CD4-positive, alpha-beta memory T cell (primary cell): ENCODE results near the gene RNASE13. TPM values are rescaled to one million over a fixed set of nuclear protein-coding genes. Genes with fewer than 3 reads are reported as not detected.

ENCODE experiments used
- CTCF ChIA-PET: fragments of 350-600 bp; sonication (Branson Sonifier 250); formaldehyde crosslinking; loops from one replicate; lab custom pipeline; 2021; ENCODE audit warnings: inconsistent platforms; ENCODE audit not compliant: partially characterized antibody; lab: Charles Lee
- POLR2A ChIA-PET: fragments of 350-600 bp; sonication (Branson Sonifier 250); formaldehyde crosslinking; loops from one replicate; lab custom pipeline; 2021; ENCODE audit not compliant: partially characterized antibody; lab: Charles Lee
- DNase-seq, 5 donors: peaks; one replicate each; pipeline versions ENCODE4 v3.0.0 to v3.0.0-alpha.2; 2020 to 2022; ENCODE audit warnings: mixed read lengths in 1 of 5
- H3K27ac ChIP-seq: one replicate; pipeline ENCODE4 v1.7.0; 2013; ENCODE audit warnings: low read depth, low read length
- H3K27me3 ChIP-seq: 2 replicates; pipeline ENCODE4 v1.7.0; 2013; ENCODE audit warnings: mild to moderate bottlenecking, low read length, moderate library complexity; ENCODE audit not compliant: insufficient read depth
- H3K36me3 ChIP-seq: 2 replicates; pipeline ENCODE4 v1.7.0; 2013; ENCODE audit warnings: mild to moderate bottlenecking, low read length, moderate library complexity; ENCODE audit not compliant: insufficient read depth
- H3K4me1 ChIP-seq: 2 replicates; pipeline ENCODE4 v1.7.0; 2013; ENCODE audit warnings: mild to moderate bottlenecking, low read length, moderate library complexity; ENCODE audit not compliant: insufficient read depth
- H3K4me3 ChIP-seq, 2 donors: one replicate each; pipeline ENCODE4 v1.7.0; 2013; ENCODE audit warnings: low read length in 2 of 2, mild to moderate bottlenecking in 1 of 2
- H3K9me3 ChIP-seq, 2 donors: one replicate each; pipeline ENCODE4 v1.7.0; 2013; ENCODE audit warnings: low read length in 2 of 2, control low read depth in 1 of 2; ENCODE audit not compliant: control insufficient read depth in 1 of 2
- H3K27ac Mint-ChIP-seq, 7 donors: one replicate each; pipeline ENCODE4 v1.8.0; 2020 to 2021; ENCODE audit warnings: mixed read lengths in 7 of 7, mild to moderate bottlenecking in 6 of 7, inconsistent platforms in 3 of 7, moderate library complexity in 3 of 7
- H3K27me3 Mint-ChIP-seq, 2 donors: one replicate each; pipeline ENCODE4 v1.8.0; 2020 to 2021; ENCODE audit warnings: mixed read lengths in 2 of 2
- H3K36me3 Mint-ChIP-seq, 2 donors: one replicate each; pipeline ENCODE4 v1.8.0; 2020 to 2021; ENCODE audit warnings: mixed read lengths in 2 of 2, inconsistent platforms in 1 of 2, mild to moderate bottlenecking in 1 of 2
- H3K4me1 Mint-ChIP-seq, 4 donors: one replicate each; pipeline ENCODE4 v1.8.0; 2020 to 2021; ENCODE audit warnings: mixed read lengths in 4 of 4, mild to moderate bottlenecking in 1 of 4
- H3K4me3 Mint-ChIP-seq, 8 donors: one replicate each; pipeline ENCODE4 v1.8.0; 2020 to 2021; ENCODE audit warnings: mixed read lengths in 8 of 8, mild to moderate bottlenecking in 7 of 8, moderate library complexity in 6 of 8, inconsistent platforms in 3 of 8
- H3K9me3 Mint-ChIP-seq, 8 donors: one replicate each; pipeline ENCODE4 v1.8.0; 2020 to 2021; ENCODE audit warnings: mixed read lengths in 8 of 8, mild to moderate bottlenecking in 5 of 8, inconsistent platforms in 3 of 8, moderate library complexity in 1 of 8
- intact Hi-C: fragments of 100-400 bp; cut with micrococcal nuclease; formaldehyde crosslinking; loops from one replicate; pipeline ENCODE4 v1.15.1; 2023
- polyA plus RNA-seq, 2 donors: library from polyadenylated mRNA; unstranded; fragments of 300-500 nt; fragmentation: Illumina TruSeq; gene quantifications; one replicate each; pipeline ENCODE4 v1.2.3, GENCODE V29; 2021
- total RNA-seq, 2 experiments: library from RNA; stranded (reverse); gene quantifications; one replicate each; pipeline ENCODE4 v1.2.3, GENCODE V29; 2021

The RNASE13 gene
- total and polyA plus RNA-seq, 4 experiments from 2014 or later = not detected

DNA sequence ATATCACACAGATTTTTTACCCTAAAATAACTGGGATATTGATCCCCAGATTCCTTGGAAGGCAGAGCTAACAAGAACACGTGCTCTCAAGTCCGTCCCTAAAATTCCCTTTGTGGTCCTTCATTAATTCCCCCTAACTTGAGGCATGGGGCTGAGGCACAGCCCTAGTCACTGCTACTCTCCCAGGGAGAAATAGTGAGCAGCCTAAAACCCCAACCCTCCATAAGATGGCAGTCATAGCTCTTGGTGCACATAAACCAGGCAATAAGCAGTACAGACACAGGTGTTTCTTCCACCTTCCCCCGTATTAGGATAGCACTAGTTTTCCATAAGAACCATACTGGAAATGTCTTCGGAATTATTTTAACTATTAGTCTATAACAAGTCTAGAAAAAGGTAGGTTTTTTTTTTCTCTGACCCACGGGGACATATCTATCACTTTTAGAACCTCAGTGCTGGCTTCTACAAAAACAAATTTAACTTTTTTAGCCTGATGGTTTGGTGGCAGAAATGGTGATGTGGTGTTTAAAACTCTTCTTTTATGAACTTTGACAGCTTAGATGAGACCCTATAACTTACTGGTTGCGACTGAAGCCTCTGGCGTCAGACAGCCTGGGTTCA, 32.4 kb upstream of the RNASE13 start:
- Histone ChIP-seq H3K27ac (no peak overlapping the region), H3K36me3 (no peaks in the 10 kb centered on the region), H3K27me3 (peaks cover 41% of the 10 kb centered on the region), H3K4me3 (no peak overlapping the region), H3K9me3 (no peaks in the 10 kb centered on the region), H3K4me1 (peaks cover 32% of the 10 kb centered on the region)
- CTCF ChIA-PET = interaction anchor here (0.8 to 4.8 kb wide), 11 partner anchors 13 to 52 kb away, joined by 3 to 119 read pairs (median 13); partner anchors contain the start of gene TMEM253
- H3K27ac Mint-ChIP-seq = peak overlapping the region in 1 of 7 donors; percentile 3
- no peak overlapping the region for H3K4me3 Mint-ChIP-seq
- H3K27me3 Mint-ChIP-seq = peaks cover 50 to 52% of the 10 kb centered on the region in 2 donors
- POLR2A ChIA-PET = interaction anchor here (0.9 kb wide), 1 partner anchor 38 kb away, joined by 3 read pairs; no protein-coding TSS in a partner anchor
- intact Hi-C loops = no loop called here
- no peaks in the 10 kb centered on the region for H3K9me3 Mint-ChIP-seq
- H3K36me3 Mint-ChIP-seq = no peaks in the 10 kb centered on the region
- peaks cover 18 to 35% (median 29%) of the 10 kb centered on the region in 4 donors for H3K4me1 Mint-ChIP-seq
- peak in 2 of 5 donors; percentile 22 to 25 for DNase-seq

- Histone ChIP-seq H3K27ac (no peak overlapping the region), H3K4me1 (peaks cover 2% of the 10 kb centered on the region), H3K36me3 (no peaks in the 10 kb centered on the region), H3K4me3 (no peak overlapping the region), H3K27me3 (peaks cover 10% of the 10 kb centered on the region), H3K9me3 (no peaks in the 10 kb centered on the region)
- POLR2A ChIA-PET = no interaction called here
- H3K36me3 Mint-ChIP-seq = no peaks in the 10 kb centered on the region
- peaks cover 1 to 3% (median 2%) of the 10 kb centered on the region in 4 donors for H3K4me1 Mint-ChIP-seq
- peaks cover 36 to 45% of the 10 kb centered on the region in 2 donors for H3K27me3 Mint-ChIP-seq
- H3K27ac Mint-ChIP-seq = no peak overlapping the region
- H3K9me3 Mint-ChIP-seq = no peaks in the 10 kb centered on the region
- DNase-seq = no peak
- CTCF ChIA-PET = interaction anchor here (2.7 to 3.6 kb wide), 3 partner anchors 30 to 48 kb away, joined by 16 read pairs; no protein-coding TSS in a partner anchor
- H3K4me3 Mint-ChIP-seq = no peak overlapping the region
- intact Hi-C loops = no loop called here
Measured at GRCh38 chr14:21063479-21063878, 28.9 kb upstream of the RNASE13 start.

DNA sequence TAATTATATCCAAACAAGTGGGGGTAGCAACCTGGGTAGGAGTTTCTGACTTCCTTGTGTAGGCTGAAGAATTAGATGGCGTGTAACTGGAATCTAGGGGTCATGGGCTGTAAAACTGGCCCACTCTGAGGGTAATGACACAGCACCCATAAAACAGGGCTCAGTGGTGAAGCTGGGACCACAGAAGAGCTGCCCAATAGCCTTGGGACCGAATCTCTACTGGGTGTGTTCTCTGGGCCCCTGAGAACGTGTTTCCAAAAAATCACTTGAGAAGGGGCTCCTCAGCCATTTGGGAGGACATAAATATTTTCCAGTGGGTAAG, 26.7 kb upstream of the RNASE13 start:
- Histone ChIP-seq H3K27ac (no peak overlapping the region), H3K36me3 (no peaks in the 10 kb centered on the region), H3K4me1 (no peaks in the 10 kb centered on the region), H3K9me3 (no peaks in the 10 kb centered on the region), H3K27me3 (no peaks in the 10 kb centered on the region), H3K4me3 (no peak overlapping the region)
- no peak for DNase-seq
- Mint-ChIP-seq H3K4me3 (no peak overlapping the region), H3K27ac (no peak overlapping the region), H3K4me1 (no peaks in the 10 kb centered on the region), H3K36me3 (no peaks in the 10 kb centered on the region), H3K9me3 (no peaks in the 10 kb centered on the region), H3K27me3 (peaks cover 28 to 34% of the 10 kb centered on the region in 2 donors)
- intact Hi-C loops = no loop called here
- ChIA-PET CTCF (interaction anchor here (0.7 to 3.6 kb wide), 4 partner anchors 32 to 46 kb away, joined by 3 to 16 read pairs (median 16); no protein-coding TSS in a partner anchor), POLR2A (interaction anchor here (1.5 kb wide), 1 partner anchor 10 kb away, joined by 3 read pairs; no protein-coding TSS in a partner anchor)

DNA sequence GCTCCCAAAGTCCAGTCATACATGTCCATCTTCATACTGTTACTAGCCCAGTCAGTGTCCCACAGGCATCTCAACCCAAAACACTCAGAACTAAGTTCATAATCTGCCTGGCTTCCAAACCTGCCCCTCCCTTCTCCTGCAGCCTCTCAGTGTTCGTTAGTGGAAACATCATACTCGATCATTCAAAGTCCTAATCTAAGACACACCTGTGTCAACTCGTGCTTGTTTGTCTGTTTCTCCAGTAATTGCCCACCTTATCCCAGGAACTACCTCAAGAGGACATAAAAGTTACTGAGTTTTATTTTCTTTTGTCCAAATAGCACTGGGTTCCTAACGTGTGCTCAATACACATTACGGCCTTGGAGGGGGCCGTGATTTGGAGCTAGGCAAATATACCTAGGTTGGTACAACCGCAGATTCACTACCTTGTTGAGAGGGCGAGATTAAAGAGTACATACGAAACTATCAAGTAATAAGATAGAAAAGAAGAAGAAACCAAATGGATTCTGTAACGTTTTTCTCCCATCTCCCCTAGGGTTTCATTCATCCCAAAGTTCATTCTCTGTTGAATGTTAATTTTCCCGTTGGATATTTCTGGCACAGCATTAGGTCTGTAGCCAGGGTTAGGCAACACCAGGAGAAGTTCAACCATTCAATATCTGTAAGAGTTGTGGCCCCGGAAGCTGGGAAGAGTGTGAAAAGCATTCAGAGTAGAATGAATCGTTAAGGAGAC, 26.2 kb upstream of the RNASE13 start:
- ChIA-PET CTCF (interaction anchor here (0.7 to 3.6 kb wide), 3 partner anchors 8 to 46 kb away, joined by 3 to 16 read pairs (median 3); no protein-coding TSS in a partner anchor), POLR2A (interaction anchor here (1.5 kb wide), 1 partner anchor 10 kb away, joined by 3 read pairs; no protein-coding TSS in a partner anchor)
- no peaks in the 10 kb centered on the region for H3K36me3 Mint-ChIP-seq
- Histone ChIP-seq H3K27ac (no peak overlapping the region), H3K9me3 (no peaks in the 10 kb centered on the region), H3K4me1 (no peaks in the 10 kb centered on the region), H3K36me3 (no peaks in the 10 kb centered on the region), H3K27me3 (no peaks in the 10 kb centered on the region), H3K4me3 (no peak overlapping the region)
- no peaks in the 10 kb centered on the region for H3K4me1 Mint-ChIP-seq
- no peak overlapping the region for H3K27ac Mint-ChIP-seq
- DNase-seq = no peak
- H3K4me3 Mint-ChIP-seq = no peak overlapping the region
- H3K27me3 Mint-ChIP-seq = peaks cover 28 to 32% of the 10 kb centered on the region in 2 donors
- intact Hi-C loops = no loop called here
- no peaks in the 10 kb centered on the region for H3K9me3 Mint-ChIP-seq

DNA sequence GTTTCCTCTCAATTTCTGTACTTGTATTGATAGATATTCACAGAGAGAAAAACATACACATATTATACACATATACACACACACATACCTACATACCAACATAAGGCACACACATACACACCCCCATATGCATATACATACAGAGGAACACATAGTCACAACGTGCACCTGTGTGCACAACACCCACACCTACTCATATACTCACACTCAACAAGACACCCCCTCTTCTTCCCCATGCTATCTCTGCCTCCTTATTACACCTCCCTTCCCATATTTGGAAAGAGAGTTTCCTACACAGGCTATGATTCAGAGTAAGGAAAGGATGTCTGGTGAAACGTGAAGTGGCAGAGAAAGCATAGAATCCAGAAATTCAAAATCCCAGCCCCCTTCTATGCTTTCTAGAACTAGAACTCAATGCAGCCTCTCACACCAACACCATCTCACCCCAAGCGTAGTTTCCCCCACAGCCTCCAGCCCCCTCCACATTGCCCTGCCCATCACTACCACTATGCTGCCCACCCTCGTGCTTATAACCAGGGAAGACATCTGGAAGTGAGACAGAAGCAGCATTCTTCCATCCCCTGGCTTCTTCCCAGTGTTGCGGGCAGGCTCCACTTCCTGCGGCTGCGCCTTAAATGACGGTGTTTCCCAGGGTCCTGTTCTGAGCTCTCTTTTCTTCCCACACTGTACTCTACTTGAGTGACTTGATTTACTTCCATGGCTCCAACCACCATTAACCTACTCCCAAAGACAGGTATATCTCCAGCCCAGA, 25.4 kb upstream of the RNASE13 start:
- ChIA-PET CTCF (interaction anchor here (1.1 kb wide), 1 partner anchor 8 kb away, joined by 3 read pairs; no protein-coding TSS in a partner anchor), POLR2A (no interaction called here)
- H3K4me1 Mint-ChIP-seq = no peaks in the 10 kb centered on the region
- no peaks in the 10 kb centered on the region for H3K36me3 Mint-ChIP-seq
- intact Hi-C loops = no loop called here
- Histone ChIP-seq H3K9me3 (no peaks in the 10 kb centered on the region), H3K36me3 (no peaks in the 10 kb centered on the region), H3K27me3 (no peaks in the 10 kb centered on the region), H3K4me1 (no peaks in the 10 kb centered on the region), H3K27ac (no peak overlapping the region), H3K4me3 (no peak overlapping the region)
- no peaks in the 10 kb centered on the region for H3K9me3 Mint-ChIP-seq
- no peak overlapping the region for H3K27ac Mint-ChIP-seq
- no peak overlapping the region for H3K4me3 Mint-ChIP-seq
- H3K27me3 Mint-ChIP-seq = peaks cover 23 to 26% of the 10 kb centered on the region in 2 donors
- DNase-seq = no peak

- Mint-ChIP-seq H3K9me3 (no peaks in the 10 kb centered on the region), H3K4me1 (peaks cover 0 to 3% (median 0%) of the 10 kb centered on the region in 4 donors), H3K27ac (no peak overlapping the region), H3K27me3 (peaks cover 23 to 25% of the 10 kb centered on the region in 2 donors), H3K4me3 (no peak overlapping the region), H3K36me3 (no peaks in the 10 kb centered on the region)
- Histone ChIP-seq H3K4me1 (no peaks in the 10 kb centered on the region), H3K9me3 (no peaks in the 10 kb centered on the region), H3K27me3 (no peaks in the 10 kb centered on the region), H3K27ac (no peak overlapping the region), H3K36me3 (no peaks in the 10 kb centered on the region), H3K4me3 (no peak overlapping the region)
- POLR2A ChIA-PET = interaction anchor here (0.9 kb wide), 1 partner anchor 10 kb away, joined by 3 read pairs; no protein-coding TSS in a partner anchor
- intact Hi-C loops = no loop called here
- DNase-seq = no peak
- CTCF ChIA-PET = interaction anchor here (1.0 to 3.9 kb wide), 2 partner anchors 10 to 44 kb away, joined by 3 to 22 read pairs; no protein-coding TSS in a partner anchor
Measured at GRCh38 chr14:21058903-21059302, 24.3 kb upstream of the RNASE13 start.
